ENCODE measurements around the gene PLXNC1.

PLXNC1 gene

GRCh38 chr12:94100211-94100627, 48.2 kb upstream of the PLXNC1 start:
- TF ChIP-seq CTCF (conservative IDR thresholded peaks at IDR 0.05; ENCODE audit: low read length): no peak
- no peak for TF ChIP-seq EZH2phosphoT487 (IDR thresholded peaks at IDR 0.05; ENCODE audit: borderline replicate concordance)
- Histone ChIP-seq H3K9me3 (ENCODE audit: insufficient read depth, low read depth, low read length) (no peaks in the 10 kb centered on the region), H3K4me1 (ENCODE audit: insufficient read depth, low read length, poor library complexity, severe bottlenecking) (peaks cover 27% of the 10 kb centered on the region), H3K9ac (ENCODE audit: low read depth, low read length, poor library complexity, severe bottlenecking) (no peak overlapping the region), H3F3A (ENCODE audit: low read depth) (0 out of 2 replicates have a peak, but pooled peaks cover 3% of the 10 kb centered on the region), H4K20me1 (ENCODE audit: insufficient read depth, low read length, poor library complexity, severe bottlenecking) (no peaks in the 10 kb centered on the region), H3K9me2 (replicated peaks; ENCODE audit: low read depth, low read length) (no peaks in the 10 kb centered on the region), H3K27me3 (ENCODE audit: insufficient read depth, low read length, poor library complexity, severe bottlenecking) (no peaks in the 10 kb centered on the region), H3K4me3 (ENCODE audit: low read length, poor library complexity, severe bottlenecking) (peak overlapping the region; percentile 76), H2AFZ (ENCODE audit: low read length) (no peak overlapping the region), H3K4me2 (ENCODE audit: low read depth, low read length, poor library complexity, severe bottlenecking) (peak overlapping the region; percentile 92), H3K79me2 (ENCODE audit: insufficient read depth, low read length) (no peaks in the 10 kb centered on the region), H3K36me3 (ENCODE audit: insufficient read depth, low read length) (no peaks in the 10 kb centered on the region)

GRCh38 chr12:94100990-94101737, 47.2 kb upstream of the PLXNC1 start:
- peak overlapping the region; percentile 51 for H3K9ac ChIP-seq (ENCODE audit: low read depth, low read length, poor library complexity, severe bottlenecking)
- H3K79me2 ChIP-seq (ENCODE audit: insufficient read depth, low read length): no peaks in the 10 kb centered on the region

More at GRCh38 chr12:94100990-94101737, 47.2 kb upstream of the PLXNC1 start:
- Histone ChIP-seq H3K9me3 (ENCODE audit: insufficient read depth, low read depth, low read length) (no peaks in the 10 kb centered on the region), H2AFZ (ENCODE audit: low read length) (peak overlapping the region; percentile 95), H3K4me1 (ENCODE audit: insufficient read depth, low read length, poor library complexity, severe bottlenecking) (peaks cover 27% of the 10 kb centered on the region), H3F3A (ENCODE audit: low read depth) (0 out of 2 replicates have a peak, but pooled peaks cover 3% of the 10 kb centered on the region), H3K27me3 (ENCODE audit: insufficient read depth, low read length, poor library complexity, severe bottlenecking) (no peaks in the 10 kb centered on the region), H3K4me3 (ENCODE audit: low read length, poor library complexity, severe bottlenecking) (peak overlapping the region; percentile 76), H3K36me3 (ENCODE audit: insufficient read depth, low read length) (no peaks in the 10 kb centered on the region), H4K20me1 (ENCODE audit: insufficient read depth, low read length, poor library complexity, severe bottlenecking) (no peaks in the 10 kb centered on the region), H3K4me2 (ENCODE audit: low read depth, low read length, poor library complexity, severe bottlenecking) (peak overlapping the region; percentile 92), H3K9me2 (replicated peaks; ENCODE audit: low read depth, low read length) (no peaks in the 10 kb centered on the region)
- TF ChIP-seq CTCF (conservative IDR thresholded peaks at IDR 0.05; ENCODE audit: low read length) (peak; percentile 82), EZH2phosphoT487 (IDR thresholded peaks at IDR 0.05; ENCODE audit: borderline replicate concordance) (no peak)

All from Loucy (cell line).